Rectal smooth muscle tissue (tissue), 1 donor: ENCODE measurements around the gene PRIMPOL.
A peak's percentile ranks its signal among the peaks of the same experiment; 100 is the strongest.
"Not testable (repeated sequence)": the region's sequence is repeated elsewhere in the genome, so short reads cannot be mapped to it uniquely, and the experiment has no call there.

Experiments
- H3K27ac ChIP-seq: one replicate; pipeline ENCODE4 v1.7.0; 2013; ENCODE audit warnings: low read depth, low read length, inconsistent platforms
- H3K27me3 ChIP-seq: one replicate; pipeline ENCODE4 v1.7.0; 2013; ENCODE audit warnings: low read length; ENCODE audit not compliant: control insufficient read depth, insufficient read depth
- H3K36me3 ChIP-seq: one replicate; pipeline ENCODE4 v1.7.0; 2013; ENCODE audit warnings: low read length; ENCODE audit not compliant: control insufficient read depth, insufficient read depth
- H3K4me1 ChIP-seq: one replicate; pipeline ENCODE4 v1.7.0; 2013; ENCODE audit warnings: low read length; ENCODE audit not compliant: control insufficient read depth, insufficient read depth
- H3K4me3 ChIP-seq: one replicate; pipeline ENCODE4 v1.7.0; 2013; ENCODE audit warnings: low read length
- H3K9ac ChIP-seq: one replicate; pipeline ENCODE4 v1.7.0; 2013; ENCODE audit warnings: low read length

Gene PRIMPOL

DNA sequence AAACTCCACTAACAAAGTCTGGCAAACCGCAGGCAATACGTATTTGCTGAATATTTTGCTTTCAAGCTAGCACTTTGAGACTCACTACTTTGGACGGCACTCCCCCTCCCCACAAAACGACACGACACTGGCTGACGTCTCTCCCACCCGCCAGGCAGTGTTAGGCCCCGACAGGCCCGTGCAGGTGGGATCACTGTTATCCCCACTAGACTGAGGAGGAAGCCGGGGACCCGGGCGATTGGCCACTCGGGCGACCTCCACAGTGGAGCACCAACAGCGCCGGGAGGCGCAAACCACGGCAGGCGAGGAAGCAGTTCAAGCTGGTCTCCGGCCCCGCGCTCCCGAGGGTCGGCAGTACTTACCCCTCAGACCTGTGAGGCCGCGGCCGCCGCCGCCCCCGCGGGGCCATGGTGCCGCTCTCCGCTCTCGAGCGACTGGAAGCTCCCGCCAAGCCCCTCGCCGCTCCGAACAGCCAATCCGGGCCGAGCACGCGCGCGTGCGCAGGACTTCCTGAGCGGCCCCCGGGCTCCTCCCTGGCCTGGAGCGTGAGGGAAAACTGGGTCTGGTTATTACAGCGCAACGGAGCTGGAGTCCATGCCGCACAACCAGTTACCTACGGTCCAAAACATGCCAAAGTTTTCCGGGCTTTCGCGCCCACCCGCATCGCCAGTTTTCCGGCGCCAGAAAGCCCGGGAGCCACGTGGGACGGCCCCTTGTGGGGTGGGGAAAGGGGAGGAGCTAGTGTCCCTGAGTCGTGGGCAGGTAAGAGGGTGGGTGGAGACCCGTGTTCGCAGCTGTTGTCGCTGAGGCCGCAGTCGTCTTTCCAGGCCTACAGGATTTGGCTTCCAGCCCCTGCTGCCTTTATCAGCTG lies 84.4 kb downstream of the PRIMPOL start, which contains the start of gene CENPU:
Gene CENPU, minus strand, starts transcription at position 443 of the 871 bp plus-strand sequence. Its CDS starts 34 bp downstream, at position 409.
- Histone ChIP-seq H3K9ac (peak within 1 kb of the TSS; percentile 35), H3K27me3 (no peaks in the 10 kb centered on the region), H3K27ac (no peak within 1 kb of the TSS), H3K4me1 (peaks cover 7% of the 10 kb centered on the region), H3K4me3 (peak within 1 kb of the TSS; percentile 81), H3K36me3 (no peaks in the 10 kb centered on the region)

DNA sequence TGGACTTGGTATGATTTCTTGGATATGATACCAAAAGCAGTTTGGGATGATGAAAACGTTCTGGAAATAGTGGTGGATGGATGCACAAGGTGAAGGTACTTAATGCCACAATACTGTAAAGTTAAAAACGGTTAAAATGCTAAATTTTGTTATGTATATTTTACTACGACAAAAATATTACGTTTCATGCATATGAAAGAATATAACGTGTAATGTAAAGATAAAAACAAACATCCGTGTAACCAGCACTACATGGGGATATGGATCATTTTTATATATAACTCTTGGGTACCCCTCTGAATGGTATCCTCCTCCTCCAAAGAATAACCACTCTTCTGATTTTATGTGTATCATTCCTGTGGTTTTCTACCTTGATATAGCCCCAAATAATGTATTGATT lies 85.2 kb downstream of the PRIMPOL start:
- no peaks in the 10 kb centered on the region for H3K27me3 ChIP-seq
- no peak overlapping the region for H3K9ac ChIP-seq

DNA sequence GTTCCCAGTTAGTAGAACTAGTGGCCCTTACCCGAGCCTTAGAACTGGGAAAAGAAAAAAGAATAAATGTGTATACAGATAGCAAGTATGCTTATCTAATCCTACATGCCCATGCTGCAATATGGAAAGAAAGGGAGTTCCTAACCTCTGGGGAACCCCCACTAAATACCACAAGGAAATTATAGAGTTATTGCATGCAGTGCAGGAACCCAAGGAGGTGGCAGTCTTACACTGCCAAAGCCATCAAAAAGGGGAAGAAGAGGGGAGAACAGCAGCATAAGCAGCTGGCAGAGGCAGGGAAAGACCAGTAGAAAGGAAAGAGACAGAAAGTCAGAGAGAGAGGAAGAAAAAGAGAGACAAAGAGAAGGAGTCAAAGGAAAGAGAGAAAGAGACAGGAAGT lies 90.0 kb downstream of the PRIMPOL start:
- not testable (repeated sequence) for H3K27me3 ChIP-seq, H3K9ac ChIP-seq

More for the DNA sequence above, 85.2 kb downstream of the PRIMPOL start:
- H3K36me3 ChIP-seq: no peaks in the 10 kb centered on the region
- no peak overlapping the region for H3K27ac ChIP-seq
- peaks cover 7% of the 10 kb centered on the region for H3K4me1 ChIP-seq
- peak overlapping the region; percentile 81 for H3K4me3 ChIP-seq

DNA sequence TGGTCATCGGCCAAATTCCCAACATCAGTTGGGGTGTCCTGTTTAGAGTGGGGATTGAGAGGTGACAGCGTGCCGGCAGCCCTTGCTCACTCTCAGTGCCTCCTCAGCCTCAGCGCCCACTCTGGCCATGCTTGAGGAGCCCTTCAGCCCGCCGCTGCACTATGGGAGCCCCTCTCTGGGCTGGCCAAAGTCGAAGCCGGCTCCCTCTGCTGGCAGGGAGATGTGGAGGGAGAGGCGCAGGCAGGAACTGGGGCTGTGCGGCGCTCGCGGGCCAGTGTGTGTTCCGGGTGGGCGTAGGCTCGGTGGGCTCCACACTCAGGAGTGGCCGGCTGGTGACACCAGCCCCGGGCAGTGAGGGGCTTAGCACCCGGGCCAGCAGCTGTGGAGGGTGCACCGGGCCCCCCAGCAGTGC lies 91.4 kb downstream of the PRIMPOL start:
- Histone ChIP-seq H3K4me1 (peaks cover 2% of the 10 kb centered on the region), H3K9ac (no peak overlapping the region), H3K27me3 (no peaks in the 10 kb centered on the region), H3K27ac (no peak overlapping the region), H3K4me3 (no peak overlapping the region), H3K36me3 (no peaks in the 10 kb centered on the region)

More for the DNA sequence above, 90.0 kb downstream of the PRIMPOL start:
- H3K36me3 ChIP-seq, H3K27ac ChIP-seq, H3K4me1 ChIP-seq, H3K4me3 ChIP-seq: not testable (repeated sequence)

DNA sequence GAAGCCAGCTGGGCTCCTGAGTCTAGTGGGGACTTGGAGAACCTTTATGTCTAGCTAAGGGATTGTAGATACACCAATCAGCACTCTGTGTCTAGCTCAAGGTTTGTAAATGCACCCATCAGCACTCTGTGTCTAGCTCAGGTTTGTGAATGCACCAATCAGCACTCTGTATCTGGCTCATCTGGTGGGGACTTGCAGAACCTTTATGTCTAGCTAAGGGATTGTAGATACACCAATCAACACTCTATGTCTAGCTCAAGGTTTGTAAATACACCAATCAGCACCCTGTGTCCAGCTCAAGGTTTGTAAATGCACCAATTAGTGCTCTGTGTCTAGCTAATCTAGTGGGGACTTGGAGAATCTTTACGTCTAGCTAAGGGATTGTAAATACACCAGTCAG lies 92.1 kb downstream of the PRIMPOL start:
- not testable (repeated sequence) for H3K4me1 ChIP-seq, H3K4me3 ChIP-seq, H3K36me3 ChIP-seq, H3K9ac ChIP-seq, H3K27ac ChIP-seq, H3K27me3 ChIP-seq

DNA sequence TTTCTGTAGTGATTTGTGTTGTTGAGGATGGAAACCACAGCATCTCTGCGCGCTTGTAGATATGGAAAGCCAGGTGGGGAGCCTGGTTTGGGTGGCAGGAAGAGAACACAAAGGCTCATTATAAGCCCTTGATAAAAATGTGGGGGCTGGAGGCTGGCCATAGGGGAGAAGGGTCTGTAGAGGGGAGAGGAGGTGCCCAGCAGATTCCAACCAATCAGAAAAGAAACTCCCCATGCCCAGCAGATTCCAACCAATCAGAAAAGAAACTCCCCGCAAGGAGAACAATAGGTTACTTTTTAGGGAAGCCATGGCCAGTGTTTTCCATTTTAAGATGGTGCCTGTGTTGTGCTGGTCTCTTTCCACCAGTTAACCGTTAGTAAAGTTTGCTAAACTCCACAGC lies 94.1 kb downstream of the PRIMPOL start:
- no peak overlapping the region for H3K4me3 ChIP-seq
- peaks cover 16% of the 10 kb centered on the region for H3K4me1 ChIP-seq
- H3K9ac ChIP-seq: no peak overlapping the region
- H3K27me3 ChIP-seq: no peaks in the 10 kb centered on the region
- no peak overlapping the region for H3K27ac ChIP-seq
- no peaks in the 10 kb centered on the region for H3K36me3 ChIP-seq

DNA sequence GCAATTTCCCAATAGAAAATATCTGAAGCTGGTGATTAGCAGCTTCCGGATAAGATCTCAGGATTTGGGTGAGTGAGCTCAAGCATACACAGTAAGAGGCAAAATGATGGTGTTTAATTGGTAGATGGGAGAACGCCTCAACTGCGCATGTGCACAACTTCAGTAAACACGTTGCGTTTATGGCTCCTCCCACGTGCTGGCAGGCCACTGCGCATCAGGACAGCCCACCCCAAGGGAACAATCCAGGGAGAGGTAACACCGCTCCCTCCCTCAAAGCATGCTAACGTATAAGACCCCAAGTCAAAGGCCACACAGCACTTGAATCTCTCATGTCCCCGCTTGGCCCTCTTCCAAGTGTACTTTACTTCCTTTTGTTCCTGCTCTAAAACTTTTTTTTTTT lies 94.7 kb downstream of the PRIMPOL start:
- H3K9ac ChIP-seq: no peak overlapping the region
- H3K27ac ChIP-seq: no peak overlapping the region
- no peaks in the 10 kb centered on the region for H3K36me3 ChIP-seq
- no peaks in the 10 kb centered on the region for H3K27me3 ChIP-seq
- H3K4me1 ChIP-seq: peaks cover 16% of the 10 kb centered on the region
- H3K4me3 ChIP-seq: no peak overlapping the region
